C4-2B (cell line): ENCODE measurements around the gene ZNF85.

Source experiments
- CTCF ChIP-seq: fragments of 450-650 bp; conservative IDR thresholded peaks from 2 replicates; pipeline ENCODE4 v1.5.1; 2017; ENCODE audit warnings: mild to moderate bottlenecking
- ZFX ChIP-seq: fragments of 450-650 bp; IDR thresholded peaks from 2 replicates; pipeline ENCODE4 v1.6.1; 2017

GRCh38 chr19:20999731-21000352, 76.8 kb downstream of the ZNF85 start:
- TF ChIP-seq CTCF (no peak), ZFX (peak; percentile 52)
